ENCODE measurements around the gene LRRC32.

Gene LRRC32

GRCh38 chr11:76621466-76621865 lies 49.1 kb downstream of the LRRC32 start:
- TF ChIP-seq CTCF (IDR thresholded peaks at IDR 0.05), result no peak

GRCh38 chr11:76620489-76620888 lies 50.1 kb downstream of the LRRC32 start:
- TF ChIP-seq CTCF (IDR thresholded peaks at IDR 0.05), result no peak

- no peak for TF ChIP-seq CTCF (IDR thresholded peaks at IDR 0.05)
Measured at GRCh38 chr11:76617553-76618265, 52.8 kb downstream of the LRRC32 start.

GRCh38 chr11:76616676-76617552 lies 53.6 kb downstream of the LRRC32 start:
- no peak for TF ChIP-seq CTCF (IDR thresholded peaks at IDR 0.05)

GRCh38 chr11:76615950-76616349 lies 54.6 kb downstream of the LRRC32 start:
- no peak for TF ChIP-seq CTCF (IDR thresholded peaks at IDR 0.05)

- no peak for TF ChIP-seq CTCF (IDR thresholded peaks at IDR 0.05)
Measured at GRCh38 chr11:76614471-76615179, 55.9 kb downstream of the LRRC32 start.

GRCh38 chr11:76613901-76614300 lies 56.6 kb downstream of the LRRC32 start:
- no peak for TF ChIP-seq CTCF (IDR thresholded peaks at IDR 0.05)

Measured in LNCAP (cell line).